NCI-H774 (cell line): ENCODE data around the gene FN1.

Source experiments
- DNase-seq: peaks from one replicate; lab custom pipeline; 2025; lab: John Stamatoyannopoulos, UW

Gene FN1

GRCh38 chr2:215383652-215384279, 52.1 kb downstream of the FN1 start:
- no peak for DNase-seq

DNA sequence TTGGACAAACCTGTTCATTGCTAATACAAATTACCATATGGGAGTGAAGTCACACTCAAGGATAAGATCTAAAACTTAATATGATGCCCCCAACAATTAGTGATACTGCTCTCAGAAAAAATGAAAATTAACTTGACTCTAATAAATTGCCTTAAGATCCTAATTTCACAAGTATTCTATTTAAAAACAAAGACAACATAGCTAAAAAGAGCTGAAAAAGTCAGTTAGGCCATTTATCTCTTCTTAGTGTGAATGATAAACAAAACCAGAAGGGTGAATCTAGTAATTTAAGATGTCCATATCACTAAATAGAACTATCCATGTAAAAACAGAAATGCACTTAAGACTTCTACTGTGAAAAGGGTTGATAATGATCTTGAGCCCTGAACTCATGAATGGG, 53.4 kb downstream of the FN1 start:
- no peak for DNase-seq

DNA sequence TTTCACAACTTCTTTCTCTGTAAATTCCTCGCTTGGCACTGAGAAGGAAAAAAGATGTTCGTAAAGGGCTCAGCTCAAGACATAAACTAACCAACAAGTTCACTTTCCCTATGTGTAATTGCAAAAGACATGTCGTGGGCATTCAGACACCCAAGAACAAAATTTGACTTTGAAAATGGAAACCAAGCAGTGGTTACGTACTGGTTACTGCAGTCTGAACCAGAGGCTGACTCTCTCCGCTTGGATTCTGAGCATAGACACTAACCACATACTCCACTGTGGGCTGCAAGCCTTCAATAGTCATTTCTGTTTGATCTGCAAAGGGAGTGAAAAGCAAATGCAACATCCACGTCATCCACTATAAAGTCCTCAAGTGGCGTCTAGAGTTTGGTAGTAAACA, 53.9 kb downstream of the FN1 start:
- no peak for DNase-seq

DNA sequence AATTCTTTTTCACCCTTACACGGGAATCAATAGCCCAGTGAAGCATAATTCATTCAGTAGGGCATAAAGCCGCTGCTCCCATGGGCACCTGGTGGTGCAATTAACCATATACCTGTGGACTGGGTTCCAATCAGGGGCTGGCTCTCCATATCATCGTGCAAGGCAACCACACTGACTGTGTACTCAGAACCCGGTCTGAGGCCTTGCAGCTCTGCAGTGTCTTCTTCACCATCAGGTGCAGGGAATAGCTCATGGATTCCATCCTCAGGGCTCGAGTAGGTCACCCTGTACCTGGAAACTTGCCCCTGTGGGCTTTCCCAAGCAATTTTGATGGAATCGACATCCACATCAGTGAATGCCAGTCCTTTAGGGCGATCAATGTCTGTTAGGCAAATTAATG, 55.2 kb downstream of the FN1 start:
- DNase-seq, result no peak

- DNase-seq, result no peak
Observed at GRCh38 chr2:215379948-215380347, 55.9 kb downstream of the FN1 start.

DNA sequence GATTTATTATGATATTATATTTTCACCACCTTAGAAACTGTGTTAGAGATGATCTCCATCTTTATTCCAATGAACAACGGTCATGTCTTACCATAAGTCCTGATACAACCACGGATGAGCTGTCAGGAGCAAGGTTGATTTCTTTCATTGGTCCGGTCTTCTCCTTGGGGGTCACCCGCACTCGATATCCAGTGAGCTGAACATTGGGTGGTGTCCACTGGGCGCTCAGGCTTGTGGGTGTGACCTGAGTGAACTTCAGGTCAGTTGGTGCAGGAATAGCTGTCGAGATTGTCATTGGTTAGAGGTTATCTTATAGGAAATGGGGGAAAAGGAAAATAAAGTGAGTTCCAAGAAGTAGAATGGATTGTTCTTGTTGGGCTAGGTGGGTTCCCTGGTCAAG, 56.8 kb downstream of the FN1 start:
- no peak for DNase-seq

DNA sequence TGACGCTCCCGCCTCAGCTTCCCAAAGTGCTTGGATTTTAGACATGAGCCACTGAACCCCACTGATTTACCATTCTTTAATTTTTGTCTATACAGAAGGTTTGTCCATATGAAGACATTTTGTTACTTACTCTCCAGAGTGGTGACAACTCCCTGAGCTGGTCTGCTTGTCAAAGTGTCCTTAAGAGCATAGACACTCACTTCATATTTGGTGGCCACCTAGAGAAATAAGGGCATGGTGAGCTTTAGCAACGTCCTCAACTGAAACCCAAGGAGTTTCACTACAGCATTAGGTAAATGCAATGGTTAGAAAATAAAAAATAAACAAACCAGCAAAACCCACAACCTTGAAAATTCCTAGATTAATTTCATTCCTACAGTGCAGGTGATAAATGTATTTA, 57.8 kb downstream of the FN1 start:
- no peak for DNase-seq

GRCh38 chr2:215377283-215377682, 58.6 kb downstream of the FN1 start:
- DNase-seq, result no peak

DNA sequence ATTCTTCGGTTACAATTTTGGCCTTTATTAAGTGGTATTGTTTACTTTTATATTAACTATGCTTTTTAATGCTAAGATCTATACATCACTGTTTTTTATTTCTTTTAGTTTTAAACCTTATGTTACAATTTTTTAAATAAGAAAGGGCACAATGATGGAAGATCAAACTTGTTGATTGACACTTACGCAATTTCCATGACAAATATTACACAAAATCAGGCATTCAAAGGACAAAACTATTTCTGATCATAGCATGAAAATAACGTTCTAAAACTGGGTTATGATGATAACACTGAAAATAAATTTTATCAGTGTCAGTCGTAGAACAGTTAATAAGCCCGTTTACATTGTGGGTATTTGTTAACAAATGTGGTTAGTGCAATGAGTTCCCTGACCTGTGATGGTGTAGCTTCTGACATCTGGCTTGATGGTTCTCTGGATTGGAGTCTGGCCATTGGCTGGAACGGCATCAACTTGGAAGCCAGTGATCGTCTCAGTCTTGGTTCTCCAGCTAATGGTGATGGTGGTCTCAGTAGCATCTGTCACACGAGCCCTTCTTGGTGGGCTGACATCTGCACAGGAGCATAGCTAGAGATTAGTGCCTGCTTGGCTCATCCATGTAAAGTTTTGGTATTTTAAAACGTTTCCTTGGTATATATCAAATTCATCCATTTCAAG, 59.6 kb downstream of the FN1 start:
- DNase-seq, result no peak

DNA sequence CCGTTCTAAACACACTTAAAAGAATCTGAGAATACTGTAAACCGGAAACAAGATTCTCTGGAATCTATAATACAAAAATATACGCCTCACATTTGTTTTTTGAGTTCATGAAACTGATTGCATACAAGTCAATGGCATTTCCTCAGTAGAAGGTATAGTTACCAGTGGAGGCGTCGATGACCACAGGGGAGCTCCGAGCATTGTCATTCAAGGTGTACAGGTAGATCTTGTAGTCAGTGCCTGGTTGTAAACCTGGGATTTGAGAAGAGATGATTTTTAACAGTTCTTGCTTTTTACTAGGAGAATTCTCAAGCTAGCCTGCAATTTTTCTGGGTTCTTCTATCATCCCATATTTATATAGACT, 60.4 kb downstream of the FN1 start:
- DNase-seq, result no peak

DNA sequence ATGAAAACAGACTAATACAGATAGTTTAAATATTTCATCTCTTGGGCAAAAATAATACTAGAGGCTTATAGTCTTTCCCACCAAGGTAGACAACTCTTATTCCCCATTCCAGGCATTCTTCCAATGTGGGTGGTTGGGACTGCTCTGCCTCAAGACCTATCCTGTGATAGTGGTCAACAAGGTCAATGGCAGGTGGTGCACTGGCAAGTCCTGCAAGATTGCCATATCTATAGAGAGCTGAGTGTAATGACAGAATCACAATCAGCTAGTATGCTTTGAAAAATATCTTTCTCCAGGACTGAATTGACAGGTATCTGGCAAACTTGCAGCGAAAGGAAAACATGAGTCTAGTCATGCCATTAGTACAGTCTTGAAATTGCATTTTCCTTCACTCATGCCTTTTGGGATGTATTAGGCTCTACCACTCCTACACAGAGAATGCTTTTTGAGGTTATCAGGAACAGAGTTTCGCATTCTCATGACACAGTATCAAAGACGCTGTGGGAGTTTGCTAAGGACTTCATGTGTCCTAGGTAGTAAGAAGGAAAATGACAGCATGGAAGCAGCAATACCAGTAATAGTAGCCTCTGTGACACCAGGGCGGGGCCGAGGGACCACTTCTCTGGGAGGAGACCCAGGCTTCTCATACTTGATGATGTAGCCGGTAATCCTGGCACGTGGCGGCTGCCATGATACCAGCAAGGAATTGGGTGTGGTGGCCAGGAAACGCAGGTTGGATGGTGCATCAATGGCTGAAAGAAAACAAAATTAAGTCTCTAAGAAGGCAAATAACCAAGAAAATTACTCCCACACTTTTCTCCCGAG, 61.0 kb downstream of the FN1 start:
- DNase-seq, result no peak

DNA sequence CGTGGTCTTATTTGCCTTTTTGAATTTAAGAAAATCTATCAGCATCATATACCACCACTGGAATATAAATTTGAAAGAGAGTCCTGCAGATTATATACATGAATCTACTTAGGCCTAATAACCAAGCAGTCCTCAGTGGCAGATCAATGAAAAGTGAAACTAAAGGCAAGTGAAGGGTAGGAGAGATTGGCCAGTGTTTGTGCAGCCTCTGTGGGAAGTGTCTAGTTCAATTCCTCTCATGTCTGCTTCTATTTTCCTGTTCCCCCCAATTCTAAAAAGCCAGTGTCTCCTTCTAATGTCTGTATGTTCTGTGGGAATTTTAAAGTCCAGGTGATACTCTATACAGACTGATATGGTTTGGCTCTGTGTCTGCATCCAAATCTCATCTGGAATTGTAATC, 61.9 kb downstream of the FN1 start:
- DNase-seq, result no peak

DNA sequence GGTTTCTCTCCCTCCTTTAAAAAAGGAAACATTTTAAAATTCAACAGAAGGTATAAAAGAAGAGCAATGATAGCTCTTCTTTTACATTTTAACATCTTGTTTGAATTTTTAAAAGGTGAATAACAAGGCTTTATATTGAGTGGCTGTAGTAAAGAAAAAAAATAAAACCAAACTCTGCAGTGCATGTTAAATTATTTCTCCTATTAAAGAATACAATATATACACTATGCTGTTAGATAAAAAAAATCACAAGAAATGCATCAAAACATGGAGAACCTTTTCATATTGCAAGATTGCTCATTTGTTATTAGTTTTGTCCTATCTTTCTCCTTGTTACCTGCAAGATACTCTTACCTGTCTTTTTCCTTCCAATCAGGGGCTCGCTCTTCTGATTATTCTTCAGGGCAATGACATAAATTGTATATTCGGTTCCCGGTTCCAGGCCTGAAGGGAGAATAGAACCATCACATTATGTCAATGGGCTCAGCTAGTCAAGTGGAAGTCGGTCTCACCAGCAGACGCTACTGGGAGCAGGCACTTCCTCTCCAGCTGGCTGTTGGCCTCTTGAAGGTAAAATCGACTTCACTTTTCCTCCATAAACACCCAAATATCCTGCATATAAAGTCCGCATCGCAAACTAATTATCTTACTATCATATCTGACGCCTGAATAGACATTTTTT, 62.8 kb downstream of the FN1 start:
- DNase-seq, result no peak

DNA sequence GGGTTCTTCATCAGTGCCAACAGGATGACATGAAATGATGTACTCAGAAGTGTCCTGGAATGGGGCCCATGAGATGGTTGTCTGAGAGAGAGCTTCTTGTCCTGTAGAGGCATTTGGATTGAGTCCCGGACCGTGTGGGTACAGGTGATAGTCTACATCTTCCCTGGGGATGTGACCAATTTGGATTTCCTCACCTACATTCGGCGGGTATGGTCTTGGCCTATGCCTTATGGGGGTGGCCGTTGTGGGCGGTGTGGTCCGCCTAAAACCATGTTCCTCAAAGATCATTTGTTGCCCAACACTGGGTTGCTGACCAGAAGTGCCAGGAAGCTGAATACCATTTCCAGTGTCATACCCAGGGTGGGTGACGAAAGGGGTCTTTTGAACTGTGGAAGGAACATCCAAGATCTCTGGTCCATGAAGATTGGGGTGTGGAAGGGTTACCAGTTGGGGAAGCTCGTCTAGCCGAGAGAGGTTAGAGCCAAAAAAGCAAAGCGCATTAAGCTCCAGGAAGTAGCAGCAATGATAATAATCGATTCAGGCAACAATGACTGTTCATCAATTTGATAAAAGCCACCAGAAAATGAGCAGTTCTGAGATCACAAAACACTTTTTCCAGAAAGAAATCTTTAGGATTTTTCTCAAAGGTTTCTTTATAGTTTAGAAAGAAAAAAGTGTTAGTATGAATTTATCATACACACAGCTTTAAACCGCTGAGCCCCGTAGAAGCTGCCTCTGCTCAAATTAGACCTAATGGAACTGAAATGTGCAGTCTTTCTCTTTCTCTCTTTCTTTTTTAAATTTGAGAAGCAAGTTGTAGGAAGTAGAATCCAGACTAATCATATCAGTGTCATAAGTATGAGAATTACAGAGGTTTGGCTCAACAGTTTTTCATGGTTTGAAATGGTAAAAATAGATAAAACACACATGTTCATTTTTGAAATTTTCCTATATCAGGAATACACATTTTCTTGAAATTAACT, 63.7 kb downstream of the FN1 start:
- DNase-seq, result no peak

DNA sequence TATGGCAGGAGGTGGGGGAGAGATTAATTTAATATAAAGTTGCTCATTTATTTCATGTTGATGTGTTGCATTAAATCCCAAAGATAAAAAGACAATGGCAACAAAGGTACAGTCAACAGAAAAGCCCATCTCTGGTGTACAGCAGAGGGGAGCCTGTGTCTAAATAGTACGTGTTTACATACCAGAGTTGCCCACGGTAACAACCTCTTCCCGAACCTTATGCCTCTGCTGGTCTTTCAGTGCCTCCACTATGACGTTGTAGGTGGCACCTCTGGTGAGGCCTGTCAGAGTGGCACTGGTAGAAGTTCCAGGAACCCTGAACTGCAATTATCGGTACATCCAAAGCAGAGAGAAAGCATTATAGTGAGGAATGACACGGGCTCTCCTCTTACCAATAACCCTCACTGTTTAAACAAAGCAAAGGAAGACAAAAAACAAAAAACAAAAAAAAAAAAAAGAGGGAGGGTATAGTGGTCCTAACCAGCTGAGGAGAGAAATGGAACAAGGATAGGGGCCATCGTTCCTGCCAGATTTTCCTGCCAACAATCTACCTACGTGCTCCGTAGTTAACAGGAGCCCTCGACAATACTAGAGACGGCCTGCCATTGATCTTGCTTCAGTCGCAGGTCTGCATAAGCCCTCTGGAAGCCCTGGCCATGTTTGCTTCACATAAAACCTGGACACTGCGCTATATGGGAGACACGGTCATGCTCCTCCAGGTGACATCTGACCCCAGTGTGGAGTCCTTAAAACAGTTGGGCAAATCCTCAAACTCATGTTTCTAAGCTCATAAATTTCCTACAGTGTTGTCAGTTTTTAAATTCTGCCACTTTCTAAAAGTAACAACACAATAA, 65.5 kb downstream of the FN1 start:
- no peak for DNase-seq

- no peak for DNase-seq
Observed at GRCh38 chr2:215369181-215369760, 66.6 kb downstream of the FN1 start.

DNA sequence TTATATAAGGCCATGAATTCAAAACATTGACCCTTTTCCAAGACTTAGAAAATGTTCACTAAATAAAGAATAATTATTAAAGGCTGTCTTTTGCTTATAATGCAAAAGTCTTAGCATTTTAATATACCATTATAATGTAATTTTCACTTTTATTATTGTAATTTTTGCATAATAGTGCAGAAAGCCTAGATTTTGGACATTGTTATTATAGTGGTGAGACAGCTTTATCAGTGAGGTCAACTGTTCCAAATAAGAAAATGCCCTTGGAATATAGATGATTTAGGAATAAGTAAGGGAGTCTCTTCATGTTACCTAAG, 67.4 kb downstream of the FN1 start:
- DNase-seq, result no peak

- no peak for DNase-seq
Observed at GRCh38 chr2:215367662-215368492, 68.0 kb downstream of the FN1 start.

DNA sequence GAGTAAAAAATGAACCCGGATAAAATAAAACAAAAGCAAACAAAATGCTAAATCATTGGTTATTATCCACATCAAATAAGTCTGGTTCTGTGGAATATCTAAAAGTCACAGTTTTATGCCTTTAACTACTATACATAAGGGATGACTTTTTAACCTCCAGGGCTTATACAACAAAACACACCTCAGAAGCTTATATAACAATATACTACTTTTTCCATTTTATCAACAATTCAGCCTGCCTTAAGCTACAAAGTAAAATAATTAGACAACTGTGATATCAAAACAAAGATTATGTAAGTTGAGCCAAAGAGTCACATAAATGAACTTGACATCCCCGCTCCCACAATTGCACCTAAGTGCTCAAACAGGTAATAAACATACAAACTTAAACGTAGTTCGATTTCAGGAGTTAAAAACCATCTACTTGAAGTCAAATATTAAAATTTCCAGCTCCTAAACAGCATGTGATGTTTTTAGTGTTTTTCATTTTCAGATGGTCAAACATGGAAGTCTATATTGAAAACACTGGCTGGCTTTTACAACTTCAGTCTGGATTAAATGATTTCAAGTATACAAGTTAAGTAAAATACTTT, 69.3 kb downstream of the FN1 start:
- DNase-seq, result no peak
